ENCODE measurements around the gene CTTNBP2.

CTTNBP2 gene

DNA sequence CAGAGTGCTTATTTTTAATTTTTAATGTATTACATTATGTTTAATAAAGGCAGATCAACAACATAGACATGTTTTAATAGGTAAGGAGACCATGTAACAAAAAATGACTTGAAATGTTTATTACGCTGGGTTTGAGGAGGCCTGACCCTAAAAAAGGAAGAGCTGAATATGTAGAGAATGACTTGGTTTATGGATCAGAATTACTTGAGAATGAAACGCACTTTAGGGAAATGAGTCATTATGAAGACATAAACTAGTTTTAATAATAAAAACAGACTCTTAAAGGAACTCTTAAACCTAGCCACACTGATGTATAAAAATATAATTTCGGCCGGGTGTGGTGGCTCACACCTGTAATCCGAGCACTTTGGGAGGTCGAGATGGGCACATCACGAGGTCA lies 56.5 kb downstream of the CTTNBP2 start:
- Mint-ChIP-seq H3K4me3 (no peak overlapping the region), H3K27ac (no peak overlapping the region), H3K9me3 (no peaks in the 10 kb centered on the region), H3K27me3 (no peaks in the 10 kb centered on the region), H3K4me1 (no peaks in the 10 kb centered on the region)
- ATAC-seq (no peak), DNase-seq (no peak)

DNA sequence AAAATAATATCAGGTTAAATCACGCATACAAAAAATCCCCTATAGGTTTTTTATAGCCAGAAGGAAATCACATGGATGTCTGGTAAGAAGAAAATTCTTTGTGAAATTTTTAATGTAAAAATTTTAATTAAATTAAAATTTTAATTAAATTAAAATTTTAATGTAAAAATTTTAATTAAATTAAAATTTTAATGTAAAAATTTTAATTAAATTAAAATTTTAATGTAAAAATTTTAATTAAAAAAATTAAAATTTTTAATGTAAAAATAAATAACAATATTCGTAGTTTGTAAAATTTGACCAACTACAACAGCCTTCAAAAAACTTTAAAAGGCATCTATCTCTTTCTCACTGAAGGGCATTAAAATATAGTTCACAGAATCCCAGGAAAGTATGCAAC lies 61.5 kb downstream of the CTTNBP2 start:
- H3K9me3 Mint-ChIP-seq, result no peaks in the 10 kb centered on the region
- H3K4me1 Mint-ChIP-seq, result no peaks in the 10 kb centered on the region
- DNase-seq (no peak), ATAC-seq (no peak)
- no peak overlapping the region for H3K4me3 Mint-ChIP-seq
- no peaks in the 10 kb centered on the region for H3K27me3 Mint-ChIP-seq
- no peak overlapping the region for H3K27ac Mint-ChIP-seq

DNA sequence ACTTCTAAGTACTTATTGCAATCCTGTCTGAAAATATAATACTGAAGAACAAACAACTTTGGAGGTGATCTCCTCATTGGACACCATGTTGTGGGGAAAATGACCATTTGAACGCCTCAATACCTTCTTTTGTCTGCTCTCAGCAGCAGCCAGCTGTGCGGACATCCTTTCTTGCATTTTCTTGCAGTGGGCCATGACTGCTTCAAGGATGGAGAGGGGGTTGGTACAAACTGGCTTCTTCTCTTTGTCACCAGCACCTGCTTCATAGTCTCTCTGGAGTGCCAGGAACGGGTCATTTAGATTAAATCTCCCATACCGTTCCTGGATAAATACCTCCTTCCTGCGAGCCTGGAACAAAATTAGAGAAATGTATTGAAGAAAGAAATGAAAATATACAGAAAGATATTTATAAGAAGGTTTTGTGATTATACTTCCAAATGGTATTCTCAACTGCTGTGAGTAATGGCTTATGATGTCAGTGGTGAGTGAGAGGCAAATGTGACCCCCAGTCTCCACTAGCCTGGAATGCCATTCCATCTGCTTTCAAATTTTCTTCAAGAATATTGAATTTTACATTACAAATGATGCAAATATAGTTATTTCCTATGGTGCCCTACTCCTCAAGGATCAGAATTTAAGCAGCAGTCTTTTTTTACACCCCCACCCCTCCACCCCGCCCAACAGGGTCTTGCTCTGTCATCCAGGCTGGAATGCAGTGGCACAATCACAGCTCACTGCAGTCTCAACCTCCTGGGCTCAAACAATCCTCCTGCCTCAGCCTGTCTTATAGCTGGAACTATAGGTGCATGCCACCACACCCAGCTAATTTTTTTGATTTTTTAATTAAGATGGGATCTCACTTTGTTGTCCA lies 62.4 kb downstream of the CTTNBP2 start:
- Mint-ChIP-seq H3K27me3 (no peaks in the 10 kb centered on the region), H3K4me1 (no peaks in the 10 kb centered on the region), H3K4me3 (no peak overlapping the region), H3K9me3 (no peaks in the 10 kb centered on the region), H3K27ac (no peak overlapping the region)
- ATAC-seq (no peak), DNase-seq (no peak)

DNA sequence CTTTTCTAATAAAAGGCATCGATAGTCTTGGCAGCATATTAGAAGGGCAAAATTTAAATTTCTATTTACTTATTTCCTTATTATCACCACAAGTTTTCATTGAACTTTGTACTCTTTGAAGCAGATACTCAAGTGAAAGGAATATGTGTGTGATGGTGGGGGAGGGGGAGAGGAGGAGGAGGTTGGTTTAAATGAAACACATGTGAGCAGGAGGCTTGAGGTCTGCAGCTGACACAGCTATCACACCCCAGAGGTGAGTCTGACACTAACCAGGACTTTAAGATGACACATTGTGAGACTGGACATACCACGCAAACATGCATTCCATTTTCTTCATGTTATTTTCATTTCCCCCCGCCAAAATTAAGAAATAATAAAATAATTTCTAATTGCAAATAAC lies 63.3 kb downstream of the CTTNBP2 start:
- ATAC-seq (no peak), DNase-seq (no peak)
- Mint-ChIP-seq H3K9me3 (no peaks in the 10 kb centered on the region), H3K27me3 (no peaks in the 10 kb centered on the region), H3K4me1 (no peaks in the 10 kb centered on the region), H3K4me3 (no peak overlapping the region), H3K27ac (no peak overlapping the region)

DNA sequence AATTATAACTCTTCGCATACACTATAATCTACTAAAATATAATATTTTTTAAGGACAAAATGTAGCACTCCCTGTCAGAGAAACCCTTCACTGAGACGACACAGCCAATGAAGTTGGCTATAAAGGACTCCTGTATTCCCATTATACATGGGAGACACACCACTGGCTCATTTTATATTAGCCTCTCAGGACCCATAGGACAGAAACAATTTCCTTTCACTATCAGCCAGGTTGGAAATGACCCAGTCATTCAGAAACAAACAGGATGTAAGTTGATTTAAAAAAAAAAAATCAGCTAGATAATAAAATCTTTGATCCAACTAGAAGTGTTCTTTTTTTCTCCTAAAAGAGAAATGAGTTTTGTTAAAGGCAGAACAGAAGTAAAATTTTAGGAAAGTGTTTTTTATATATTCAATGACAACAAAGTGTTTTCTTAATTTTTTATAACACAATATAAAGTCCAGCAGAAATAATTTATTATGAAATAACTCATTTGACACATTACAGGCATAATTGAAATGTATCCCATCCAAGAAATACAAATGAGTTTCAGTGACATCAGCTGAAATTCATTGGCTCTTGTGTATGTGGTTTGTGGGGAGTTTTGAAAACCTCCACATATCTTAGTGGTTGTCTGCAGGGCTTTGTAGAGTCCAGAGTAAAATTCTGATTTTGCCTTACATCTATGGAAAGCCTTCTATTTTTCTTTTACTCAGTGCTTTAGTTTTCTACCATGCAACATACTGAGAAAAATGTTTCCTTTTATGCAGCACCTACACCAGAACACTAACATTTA lies 64.1 kb downstream of the CTTNBP2 start:
- H3K9me3 Mint-ChIP-seq, result no peaks in the 10 kb centered on the region
- no peak overlapping the region for H3K27ac Mint-ChIP-seq
- DNase-seq (no peak), ATAC-seq (no peak)
- no peak overlapping the region for H3K4me3 Mint-ChIP-seq
- no peaks in the 10 kb centered on the region for H3K27me3 Mint-ChIP-seq
- H3K4me1 Mint-ChIP-seq, result no peaks in the 10 kb centered on the region

DNA sequence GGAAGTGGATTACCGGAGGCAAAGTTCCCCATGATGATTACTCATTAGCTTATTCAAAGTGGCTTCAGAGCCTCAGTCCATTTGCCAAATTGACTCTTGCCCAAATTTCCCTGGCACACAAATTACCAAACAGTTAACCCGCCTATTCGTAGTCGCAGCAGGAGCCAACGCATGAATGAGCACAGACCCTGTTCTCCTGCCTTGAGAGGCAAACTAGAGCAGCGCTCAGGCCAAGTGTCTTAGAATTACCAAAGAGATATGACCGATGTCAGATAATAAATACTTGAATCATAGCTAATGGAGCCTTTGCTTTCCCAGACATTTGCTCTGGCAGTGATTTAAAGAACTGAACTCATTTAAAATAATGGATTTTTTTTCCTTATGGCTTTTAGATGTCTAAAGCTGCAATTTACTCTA lies 64.9 kb downstream of the CTTNBP2 start:
- no peaks in the 10 kb centered on the region for H3K27me3 Mint-ChIP-seq
- DNase-seq (no peak), ATAC-seq (no peak)
- H3K27ac Mint-ChIP-seq, result no peak overlapping the region
- no peaks in the 10 kb centered on the region for H3K4me1 Mint-ChIP-seq
- H3K4me3 Mint-ChIP-seq, result no peak overlapping the region
- H3K9me3 Mint-ChIP-seq, result no peaks in the 10 kb centered on the region

DNA sequence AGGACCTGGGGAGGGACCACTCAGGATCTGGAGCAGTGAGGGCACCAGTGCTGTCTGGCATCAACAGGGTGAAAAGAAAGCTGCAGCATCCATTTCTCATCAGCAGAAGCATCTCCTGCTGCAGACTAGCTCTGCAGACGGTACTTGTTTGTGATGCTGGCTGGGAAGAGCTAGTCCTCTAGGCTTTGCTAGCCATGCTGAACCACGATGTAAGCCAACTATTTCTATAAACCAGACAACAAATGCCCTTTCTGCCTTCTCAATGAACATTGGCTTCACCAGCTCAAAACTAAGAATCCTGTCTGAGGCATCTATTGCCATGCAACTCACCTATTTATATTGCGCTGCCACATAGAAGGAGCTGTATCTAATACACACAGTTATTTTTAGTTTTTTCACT lies 65.6 kb downstream of the CTTNBP2 start:
- DNase-seq (no peak), ATAC-seq (no peak)
- H3K27me3 Mint-ChIP-seq, result no peaks in the 10 kb centered on the region
- H3K4me1 Mint-ChIP-seq, result no peaks in the 10 kb centered on the region
- H3K9me3 Mint-ChIP-seq, result no peaks in the 10 kb centered on the region
- no peak overlapping the region for H3K4me3 Mint-ChIP-seq
- H3K27ac Mint-ChIP-seq, result no peak overlapping the region

DNA sequence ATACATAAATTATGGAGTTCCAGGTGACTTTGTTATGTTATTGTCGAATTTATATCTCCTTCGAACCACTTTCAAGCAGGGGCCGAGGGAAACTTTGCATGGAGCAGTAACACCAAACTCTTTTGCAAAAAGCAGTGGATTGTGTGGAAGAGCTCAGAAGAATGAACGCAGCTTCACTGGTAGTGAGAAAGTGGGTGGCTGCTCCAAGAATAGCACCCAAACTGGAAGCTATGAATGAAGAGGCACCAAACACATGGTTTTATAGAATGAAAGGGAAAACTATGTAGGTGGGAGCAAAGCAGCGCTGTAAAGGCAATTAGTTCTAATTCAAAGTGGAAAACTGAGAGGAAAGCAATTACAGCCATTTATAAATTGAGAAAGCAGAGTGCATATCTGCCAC lies 67.2 kb downstream of the CTTNBP2 start:
- ATAC-seq (no peak), DNase-seq (no peak)
- no peaks in the 10 kb centered on the region for H3K9me3 Mint-ChIP-seq
- H3K4me3 Mint-ChIP-seq, result no peak overlapping the region
- H3K27ac Mint-ChIP-seq, result no peak overlapping the region
- no peaks in the 10 kb centered on the region for H3K4me1 Mint-ChIP-seq
- no peaks in the 10 kb centered on the region for H3K27me3 Mint-ChIP-seq

DNA sequence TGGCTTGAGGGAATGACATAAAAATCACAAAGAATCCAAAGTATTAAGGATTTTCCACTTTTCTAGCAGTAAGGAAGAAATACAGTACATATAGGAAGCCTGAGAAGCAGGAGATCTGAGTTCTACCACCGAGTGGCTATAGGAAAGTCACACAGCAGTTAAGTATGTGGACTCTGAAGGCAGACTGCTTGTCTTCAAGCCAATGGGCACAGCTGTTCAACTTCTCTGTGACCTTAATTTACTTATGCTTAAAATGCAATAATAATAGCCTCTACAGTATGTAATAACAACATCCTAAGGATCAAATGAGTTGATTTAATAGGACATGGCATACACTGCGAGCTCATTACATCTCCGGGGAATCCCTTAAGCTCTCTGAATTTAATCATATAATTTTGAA lies 68.0 kb downstream of the CTTNBP2 start:
- Mint-ChIP-seq H3K27ac (no peak overlapping the region), H3K9me3 (no peaks in the 10 kb centered on the region), H3K27me3 (no peaks in the 10 kb centered on the region), H3K4me3 (no peak overlapping the region), H3K4me1 (no peaks in the 10 kb centered on the region)
- DNase-seq (no peak), ATAC-seq (no peak)

DNA sequence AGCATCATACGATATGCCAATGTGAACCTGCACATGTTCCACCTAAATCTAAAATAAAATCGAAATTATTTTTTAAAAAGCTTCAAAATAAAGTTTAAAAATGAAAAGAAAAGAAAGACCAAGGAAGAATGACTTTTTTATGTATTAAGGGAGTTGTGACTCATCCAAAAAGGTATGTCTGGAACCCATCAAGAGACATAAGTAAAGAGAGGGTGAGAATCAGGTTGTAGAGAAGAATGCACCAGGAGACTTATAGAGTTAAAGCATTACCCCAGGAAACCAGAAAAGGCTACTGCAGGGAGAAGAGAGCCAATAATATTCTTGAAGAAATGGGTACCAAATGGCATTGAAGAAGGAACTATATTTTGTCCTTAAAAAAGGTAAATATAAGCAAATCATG lies 69.8 kb downstream of the CTTNBP2 start:
- Mint-ChIP-seq H3K9me3 (no peaks in the 10 kb centered on the region), H3K27ac (no peak overlapping the region), H3K27me3 (no peaks in the 10 kb centered on the region), H3K4me3 (no peak overlapping the region), H3K4me1 (no peaks in the 10 kb centered on the region)
- no peak for DNase-seq
- ATAC-seq, result no peak

DNA sequence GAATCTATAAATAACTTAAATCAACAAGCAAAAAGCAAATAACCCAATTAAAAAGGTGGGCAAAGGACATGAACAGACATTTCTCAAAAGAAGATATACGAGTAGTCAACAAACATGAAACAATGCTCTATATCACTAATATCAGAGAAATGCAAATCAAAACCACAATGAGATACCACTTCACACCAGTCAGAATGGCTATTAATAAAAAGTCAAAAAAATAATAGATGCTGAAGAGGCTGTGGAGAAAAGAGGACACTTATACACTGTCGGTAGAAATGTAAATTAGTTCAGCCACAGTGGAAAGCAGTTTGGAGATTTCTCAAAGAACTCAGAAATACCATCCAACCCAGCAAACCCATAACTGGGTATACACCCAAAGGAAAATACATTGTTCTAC lies 70.6 kb downstream of the CTTNBP2 start:
- DNase-seq (no peak), ATAC-seq (no peak)
- H3K4me3 Mint-ChIP-seq, result no peak overlapping the region
- H3K27ac Mint-ChIP-seq, result no peak overlapping the region
- peaks cover 1% of the 10 kb centered on the region for H3K27me3 Mint-ChIP-seq
- no peaks in the 10 kb centered on the region for H3K9me3 Mint-ChIP-seq
- no peaks in the 10 kb centered on the region for H3K4me1 Mint-ChIP-seq

DNA sequence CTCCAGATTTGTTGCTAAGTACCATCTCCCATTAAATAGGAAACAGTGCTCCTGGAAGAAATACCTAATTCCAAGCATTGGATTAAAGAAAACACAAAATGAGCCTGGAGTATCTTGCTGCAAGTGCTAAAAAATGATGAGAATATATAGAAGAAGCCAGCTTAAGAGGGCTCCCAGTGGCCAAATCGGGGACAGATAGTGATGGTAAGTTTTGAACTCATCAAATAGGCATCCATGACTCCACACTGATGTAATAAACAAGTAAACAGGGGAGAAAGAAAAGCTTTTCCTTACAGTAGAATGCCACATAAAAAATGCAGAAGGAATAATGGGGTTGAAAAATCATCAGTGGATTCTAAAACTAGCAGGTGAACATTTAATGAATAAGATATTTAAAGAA lies 72.4 kb downstream of the CTTNBP2 start:
- Mint-ChIP-seq H3K4me3 (no peak overlapping the region), H3K9me3 (no peaks in the 10 kb centered on the region), H3K27me3 (peaks cover 7% of the 10 kb centered on the region), H3K27ac (no peak overlapping the region), H3K4me1 (no peaks in the 10 kb centered on the region)
- ATAC-seq (no peak), DNase-seq (no peak)

DNA sequence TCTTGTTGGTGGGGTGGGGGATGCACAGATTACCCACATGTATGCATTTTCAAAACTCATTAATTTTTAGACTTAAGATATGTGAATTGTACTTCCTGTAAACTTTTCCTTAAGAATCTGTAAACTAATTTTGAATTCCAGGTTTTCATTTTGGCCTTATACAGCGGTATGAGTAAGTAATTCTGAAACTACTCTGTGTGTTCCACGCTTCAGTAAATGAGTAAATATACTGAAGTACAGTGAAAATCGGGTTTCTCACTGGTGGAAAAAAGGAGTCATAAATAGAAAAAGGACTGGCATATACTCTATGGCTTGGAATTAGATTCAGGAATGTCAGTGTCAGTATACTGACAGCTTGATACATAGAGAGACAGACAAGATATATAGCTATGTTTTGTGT lies 72.8 kb downstream of the CTTNBP2 start:
- peaks cover 7% of the 10 kb centered on the region for H3K27me3 Mint-ChIP-seq
- no peaks in the 10 kb centered on the region for H3K9me3 Mint-ChIP-seq
- no peak for DNase-seq
- H3K4me1 Mint-ChIP-seq, result no peaks in the 10 kb centered on the region
- no peak overlapping the region for H3K27ac Mint-ChIP-seq
- ATAC-seq, result no peak
- H3K4me3 Mint-ChIP-seq, result no peak overlapping the region

DNA sequence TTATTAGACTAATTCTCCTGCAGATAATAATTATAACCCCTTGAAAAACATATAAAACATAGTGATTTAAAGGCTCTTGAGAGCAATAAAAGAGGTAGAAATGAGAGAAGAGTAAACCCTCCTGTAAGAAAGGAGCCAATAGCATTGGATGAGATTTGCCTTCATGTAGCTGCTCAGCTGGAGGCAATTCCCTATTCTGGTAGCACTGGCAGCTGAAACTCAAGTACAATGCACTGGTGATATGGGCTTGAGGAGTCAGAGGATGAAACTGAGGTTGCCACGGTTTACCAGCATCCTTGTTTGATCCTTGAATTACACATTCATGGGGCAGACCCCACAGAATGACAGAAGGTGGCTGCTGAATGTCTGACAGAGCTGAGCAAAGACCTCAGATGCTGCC lies 76.4 kb downstream of the CTTNBP2 start:
- no peak overlapping the region for H3K27ac Mint-ChIP-seq
- DNase-seq (no peak), ATAC-seq (no peak)
- no peak overlapping the region for H3K4me3 Mint-ChIP-seq
- H3K4me1 Mint-ChIP-seq, result no peaks in the 10 kb centered on the region
- H3K27me3 Mint-ChIP-seq, result peaks cover 7% of the 10 kb centered on the region
- H3K9me3 Mint-ChIP-seq, result no peaks in the 10 kb centered on the region

DNA sequence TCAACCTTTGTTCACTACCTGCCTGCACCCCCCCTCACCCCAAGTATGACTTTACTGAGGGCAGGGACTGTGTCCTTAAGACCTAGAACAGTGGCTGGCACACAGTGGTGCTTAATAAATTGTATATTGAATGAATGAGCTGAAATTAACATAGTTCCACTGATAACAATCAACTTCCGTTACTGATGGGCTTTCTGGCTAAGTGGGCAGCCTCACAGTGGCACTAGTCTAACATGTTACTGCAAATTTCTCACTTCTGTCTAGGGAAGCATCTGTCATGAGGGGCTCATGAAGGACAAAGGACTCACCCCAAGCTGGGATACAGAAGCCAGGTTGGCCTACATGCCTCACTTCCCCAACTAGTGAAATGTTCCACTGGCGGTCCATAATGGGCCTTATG lies 79.3 kb downstream of the CTTNBP2 start:
- Mint-ChIP-seq H3K4me1 (no peaks in the 10 kb centered on the region), H3K27me3 (peaks cover 7% of the 10 kb centered on the region), H3K9me3 (no peaks in the 10 kb centered on the region), H3K4me3 (no peak overlapping the region), H3K27ac (no peak overlapping the region)
- no peak for DNase-seq
- no peak for ATAC-seq

DNA sequence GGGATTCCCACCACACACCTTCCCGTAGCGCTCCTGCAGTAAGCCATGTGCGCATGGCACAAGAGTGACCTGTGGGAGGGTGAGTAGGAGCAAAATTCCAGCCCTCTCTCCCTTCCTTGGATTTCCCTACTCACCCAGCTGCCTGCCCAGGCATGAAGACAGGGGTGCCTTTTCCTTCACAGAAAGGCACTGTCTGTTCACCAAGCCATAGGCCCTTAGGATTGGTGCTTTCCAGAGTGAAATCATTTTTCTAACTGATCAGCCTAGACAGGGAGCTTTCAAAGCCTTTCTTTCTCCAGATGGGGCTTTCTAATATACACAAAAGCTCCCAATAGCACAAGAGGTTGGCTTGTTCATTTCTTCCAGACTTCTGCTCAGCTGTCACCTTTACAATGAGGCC lies 79.7 kb downstream of the CTTNBP2 start:
- peaks cover 7% of the 10 kb centered on the region for H3K27me3 Mint-ChIP-seq
- H3K27ac Mint-ChIP-seq, result no peak overlapping the region
- H3K9me3 Mint-ChIP-seq, result no peaks in the 10 kb centered on the region
- no peak for DNase-seq
- H3K4me3 Mint-ChIP-seq, result no peak overlapping the region
- no peaks in the 10 kb centered on the region for H3K4me1 Mint-ChIP-seq
- ATAC-seq, result no peak
